ENCODE measurements around the gene ADAMTS8.

The ADAMTS8 gene

GRCh38 chr11:130428316-130429119, at the start of gene ADAMTS8:
Gene ADAMTS8 (minus strand): TSS chr11:130428609. CDS start chr11:130428286, 323 bp downstream.
- DNase-seq, result peak; percentile 56

- no peak for DNase-seq
These were observed 49.3 kb upstream of the ADAMTS8 start for GRCh38 chr11:130477586-130478203.

GRCh38 chr11:130476922-130477491, 48.6 kb upstream of the ADAMTS8 start:
- DNase-seq, result peak; percentile 11

- DNase-seq, result peak; percentile 24
These were observed 48.0 kb upstream of the ADAMTS8 start for GRCh38 chr11:130476200-130476921.

GRCh38 chr11:130475426-130476053, 47.1 kb upstream of the ADAMTS8 start:
- peak; percentile 8 for DNase-seq

GRCh38 chr11:130474637-130475400, 46.4 kb upstream of the ADAMTS8 start:
- peak; percentile 9 for DNase-seq

- peak; percentile 14 for DNase-seq
These were observed 45.5 kb upstream of the ADAMTS8 start for GRCh38 chr11:130473795-130474377.

- DNase-seq, result peak; percentile 13
These were observed 44.8 kb upstream of the ADAMTS8 start for GRCh38 chr11:130473056-130473794.

GRCh38 chr11:130472434-130472961, 44.1 kb upstream of the ADAMTS8 start:
- peak; percentile 7 for DNase-seq

- DNase-seq, result peak; percentile 7
These were observed 43.5 kb upstream of the ADAMTS8 start for GRCh38 chr11:130471731-130472433.

GRCh38 chr11:130470832-130471706, 42.7 kb upstream of the ADAMTS8 start:
- peak; percentile 7 for DNase-seq

- peak; percentile 18 for DNase-seq
These were observed 40.8 kb upstream of the ADAMTS8 start for GRCh38 chr11:130469181-130469580.

- DNase-seq, result peak; percentile 3
These were observed 38.9 kb upstream of the ADAMTS8 start for GRCh38 chr11:130467116-130467900.

GRCh38 chr11:130465263-130465662, 36.9 kb upstream of the ADAMTS8 start:
- DNase-seq, result no peak

- DNase-seq, result no peak
These were observed 35.9 kb upstream of the ADAMTS8 start for GRCh38 chr11:130464291-130464812.

GRCh38 chr11:130462931-130463330, 34.5 kb upstream of the ADAMTS8 start:
- no peak for DNase-seq

GRCh38 chr11:130462101-130462885, 33.9 kb upstream of the ADAMTS8 start:
- no peak for DNase-seq
